Vagina (tissue), 2 donors: ENCODE data around the gene RALB. TPM values are rescaled to one million over a fixed set of nuclear protein-coding genes. Genes with fewer than 3 reads are reported as not detected.
"Not testable (repeated sequence)": the region's sequence is repeated elsewhere in the genome, so short reads cannot be mapped to it uniquely, and the experiment has no call there.

Experiments used
- DNase-seq, 2 donors: peaks; one replicate each; pipeline ENCODE4 v3.0.0-alpha.2; 2017; ENCODE audit errors: extremely low spot score in 2 of 2
- H3K27ac ChIP-seq: fragments of 200-600 bp; sonication (generic); one replicate; pipeline ENCODE4 v1.5.1; 2019
- H3K27me3 ChIP-seq: fragments of 200-600 bp; sonication (generic); one replicate; pipeline ENCODE4 v1.5.1; 2019
- H3K36me3 ChIP-seq, 2 donors: fragments of 200-600 bp; sonication (generic); one replicate each; pipeline ENCODE4 v1.5.1; 2017 to 2019
- H3K4me1 ChIP-seq: fragments of 200-600 bp; sonication (generic); one replicate; pipeline ENCODE4 v1.5.1; 2019
- H3K4me3 ChIP-seq, 2 donors: fragments of 200-600 bp; sonication (generic); 1 replicate in 1 of 2; 2 replicates in 1 of 2; pipeline ENCODE4 v1.5.1; 2016 to 2019
- H3K9me3 ChIP-seq: fragments of 200-600 bp; sonication (generic); one replicate; pipeline ENCODE4 v1.5.1; 2019
- POLR2A ChIP-seq, 2 donors: fragments of 450-650 bp; IDR thresholded peaks; one replicate each; pipeline ENCODE4 v1.6.1; 2017; ENCODE audit warnings: antibody characterized with exemption in 2 of 2, mild to moderate bottlenecking in 2 of 2, moderate library complexity in 2 of 2
- POLR2AphosphoS5 ChIP-seq, 2 donors: sonication (generic); formaldehyde crosslinking; IDR thresholded peaks; one replicate each; pipeline ENCODE4 v1.9.0; 2017; ENCODE audit warnings: antibody characterized with exemption in 2 of 2, mild to moderate bottlenecking in 2 of 2, low read depth in 1 of 2; ENCODE audit not compliant: insufficient read depth in 1 of 2
- intact Hi-C: fragments of 100-400 bp; cut with DNase I; formaldehyde crosslinking; loops from one replicate; pipeline ENCODE4 v1.15.1; 2023
- total RNA-seq: library from RNA; depleted of rRNA; stranded (reverse); fragments of >200 nt; gene quantifications from one replicate; pipeline ENCODE4 v1.2.3, GENCODE V29; 2016
- TF ChIP-seq, protein P1 (sequence below), 3 experiments: fragments of 450-650 bp in 2 of 3; fragments of 200-600 bp in 1 of 3; sonication (generic) in 1 of 3; IDR thresholded peaks; one replicate each; pipeline ENCODE4 v1.5.1; 2017 to 2019; ENCODE audit warnings: antibody characterized with exemption in 3 of 3, mild to moderate bottlenecking in 2 of 3, moderate library complexity in 2 of 3

RALB gene
- total RNA-seq, 1 donor from 2014 or later = 44.0 TPM

GRCh38 chr2:120320318-120320851, 67.7 kb downstream of the RALB start:
- H3K9me3 ChIP-seq = no peaks in the 10 kb centered on the region
- TF ChIP-seq, protein P1, sequence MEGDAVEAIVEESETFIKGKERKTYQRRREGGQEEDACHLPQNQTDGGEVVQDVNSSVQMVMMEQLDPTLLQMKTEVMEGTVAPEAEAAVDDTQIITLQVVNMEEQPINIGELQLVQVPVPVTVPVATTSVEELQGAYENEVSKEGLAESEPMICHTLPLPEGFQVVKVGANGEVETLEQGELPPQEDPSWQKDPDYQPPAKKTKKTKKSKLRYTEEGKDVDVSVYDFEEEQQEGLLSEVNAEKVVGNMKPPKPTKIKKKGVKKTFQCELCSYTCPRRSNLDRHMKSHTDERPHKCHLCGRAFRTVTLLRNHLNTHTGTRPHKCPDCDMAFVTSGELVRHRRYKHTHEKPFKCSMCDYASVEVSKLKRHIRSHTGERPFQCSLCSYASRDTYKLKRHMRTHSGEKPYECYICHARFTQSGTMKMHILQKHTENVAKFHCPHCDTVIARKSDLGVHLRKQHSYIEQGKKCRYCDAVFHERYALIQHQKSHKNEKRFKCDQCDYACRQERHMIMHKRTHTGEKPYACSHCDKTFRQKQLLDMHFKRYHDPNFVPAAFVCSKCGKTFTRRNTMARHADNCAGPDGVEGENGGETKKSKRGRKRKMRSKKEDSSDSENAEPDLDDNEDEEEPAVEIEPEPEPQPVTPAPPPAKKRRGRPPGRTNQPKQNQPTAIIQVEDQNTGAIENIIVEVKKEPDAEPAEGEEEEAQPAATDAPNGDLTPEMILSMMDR (IDR thresholded peaks at IDR 0.05) = no peak
- no peak for TF ChIP-seq POLR2A (IDR thresholded peaks at IDR 0.05)
- no peak for TF ChIP-seq POLR2AphosphoS5 (IDR thresholded peaks at IDR 0.05; ENCODE audit: insufficient read depth in 1 of 2, low read depth in 1 of 2)
- intact Hi-C loops = no loop called here
- H3K4me1 ChIP-seq = peaks cover 35% of the 10 kb centered on the region
- no peak overlapping the region for H3K4me3 ChIP-seq
- no peaks in the 10 kb centered on the region for H3K36me3 ChIP-seq
- no peaks in the 10 kb centered on the region for H3K27me3 ChIP-seq
- DNase-seq = no peak
- H3K27ac ChIP-seq = peak overlapping the region; percentile 81

DNA sequence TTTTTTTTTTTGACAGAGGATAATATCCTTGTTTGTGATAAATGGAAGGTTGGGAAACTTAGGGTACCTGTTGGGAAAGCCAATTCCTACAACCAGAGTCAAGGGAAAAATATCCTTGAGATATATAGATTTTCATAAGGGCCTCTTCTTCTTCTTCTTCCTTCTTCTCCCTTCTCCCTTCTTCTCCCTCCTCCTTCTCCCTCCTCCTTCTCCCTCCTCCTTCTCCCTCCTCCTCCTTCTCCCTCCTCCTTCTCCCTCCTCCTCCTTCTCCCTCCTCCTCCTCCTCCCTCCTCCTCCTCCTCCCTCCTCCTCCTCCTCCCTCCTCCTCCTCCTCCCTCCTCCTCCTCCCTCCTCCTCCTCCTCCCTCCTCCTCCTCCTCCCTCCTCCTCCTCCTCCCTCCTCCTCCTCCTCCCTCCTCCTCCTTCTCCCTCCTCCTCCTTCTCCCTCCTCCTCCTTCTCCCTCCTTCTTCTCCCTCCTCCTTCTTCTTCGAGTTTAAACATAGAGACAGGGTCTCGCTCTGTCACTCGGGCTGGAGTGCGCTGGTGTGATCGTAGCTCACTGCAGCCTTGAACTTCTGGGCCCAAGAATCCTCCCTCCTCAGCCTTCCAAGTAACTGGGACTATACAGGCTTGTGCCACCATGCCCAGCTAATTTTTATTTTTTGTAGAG, 68.4 kb downstream of the RALB start:
- DNase-seq, H3K27me3 ChIP-seq, H3K9me3 ChIP-seq, H3K4me3 ChIP-seq, intact Hi-C loops, H3K36me3 ChIP-seq: not testable (repeated sequence)
- peak overlapping the region; percentile 81 for H3K27ac ChIP-seq
- peaks cover 35% of the 10 kb centered on the region for H3K4me1 ChIP-seq

- DNase-seq = no peak
- TF ChIP-seq POLR2AphosphoS5 (IDR thresholded peaks at IDR 0.05; ENCODE audit: insufficient read depth in 1 of 2, low read depth in 1 of 2) (no peak), POLR2A (IDR thresholded peaks at IDR 0.05) (no peak)
- TF ChIP-seq, protein P1 (IDR thresholded peaks at IDR 0.05) = no peak
- Histone ChIP-seq H3K4me3 (no peak overlapping the region), H3K27me3 (no peaks in the 10 kb centered on the region), H3K4me1 (peaks cover 35% of the 10 kb centered on the region), H3K36me3 (no peaks in the 10 kb centered on the region), H3K9me3 (no peaks in the 10 kb centered on the region), H3K27ac (peak overlapping the region; percentile 65)
- intact Hi-C loops = no loop called here
Observed at GRCh38 chr2:120321721-120322284, 69.2 kb downstream of the RALB start.

GRCh38 chr2:120322329-120322728, 69.7 kb downstream of the RALB start:
- H3K4me3 ChIP-seq = no peak overlapping the region
- intact Hi-C loops = no loop called here
- peak overlapping the region; percentile 65 for H3K27ac ChIP-seq
- no peak for DNase-seq
- H3K36me3 ChIP-seq = no peaks in the 10 kb centered on the region
- no peaks in the 10 kb centered on the region for H3K9me3 ChIP-seq
- peaks cover 35% of the 10 kb centered on the region for H3K4me1 ChIP-seq
- no peak for TF ChIP-seq POLR2A (IDR thresholded peaks at IDR 0.05)
- TF ChIP-seq, protein P1 (IDR thresholded peaks at IDR 0.05) = no peak
- no peak for TF ChIP-seq POLR2AphosphoS5 (IDR thresholded peaks at IDR 0.05; ENCODE audit: insufficient read depth in 1 of 2, low read depth in 1 of 2)
- H3K27me3 ChIP-seq = no peaks in the 10 kb centered on the region

- Histone ChIP-seq H3K9me3 (no peaks in the 10 kb centered on the region), H3K4me1 (peaks cover 35% of the 10 kb centered on the region), H3K27ac (peak overlapping the region; percentile 65), H3K27me3 (no peaks in the 10 kb centered on the region), H3K36me3 (no peaks in the 10 kb centered on the region), H3K4me3 (no peak overlapping the region)
- intact Hi-C loops = no loop called here
- DNase-seq = no peak
- TF ChIP-seq POLR2A (IDR thresholded peaks at IDR 0.05) (no peak), POLR2AphosphoS5 (IDR thresholded peaks at IDR 0.05; ENCODE audit: insufficient read depth in 1 of 2, low read depth in 1 of 2) (peak in 1 of 2 donors; percentile 73)
- TF ChIP-seq, protein P1 (IDR thresholded peaks at IDR 0.05) = no peak
Observed at GRCh38 chr2:120323214-120323613, 70.6 kb downstream of the RALB start.
